ENCODE results near the gene BCL11B. TPM values are rescaled to one million over a fixed set of nuclear protein-coding genes. Genes with fewer than 3 reads are reported as not detected.

BCL11B gene
- total and polyA plus RNA-seq, 2 experiments from 2014 or later, result 0.28 to 3.2 TPM

DNA sequence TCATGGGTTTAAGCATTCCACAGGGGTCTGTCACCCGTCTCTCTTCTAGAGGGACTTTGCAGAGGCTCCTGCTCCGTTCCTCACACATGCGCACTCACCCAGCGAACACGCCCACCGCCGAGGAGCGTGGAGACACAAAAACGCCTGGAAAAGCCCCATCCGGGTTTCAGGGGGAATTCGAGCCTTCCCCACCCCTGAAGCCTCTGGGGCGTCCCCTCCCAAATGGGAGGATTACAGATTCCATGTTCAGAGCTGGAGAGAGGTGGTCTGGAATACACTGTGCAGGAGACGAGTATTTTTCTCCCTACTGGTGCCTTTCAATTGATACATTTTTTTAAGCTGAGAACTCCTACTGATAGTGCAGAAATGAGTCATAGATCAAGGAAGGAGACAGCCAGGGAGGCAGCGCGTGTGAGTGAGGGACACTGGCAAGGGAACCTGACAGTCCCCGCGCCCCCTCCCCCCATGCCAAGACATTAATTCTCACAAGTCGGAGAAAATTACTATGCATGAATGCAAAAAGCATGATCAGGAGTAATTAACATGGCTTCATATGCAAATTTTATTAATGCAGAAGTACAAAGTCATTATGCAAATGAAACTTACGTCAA, 36.9 kb downstream of the BCL11B start:
- Histone ChIP-seq H3K9me2 (replicated peaks; ENCODE audit: insufficient read depth) (no peaks in the 10 kb centered on the region), H3K36me3 (replicated peaks; ENCODE audit: insufficient read depth, low read depth) (no peaks in the 10 kb centered on the region), H4K20me1 (ENCODE audit: insufficient read depth, poor library complexity, severe bottlenecking) (no peaks in the 10 kb centered on the region), H3K9me3 (ENCODE audit: low read depth) (no peaks in the 10 kb centered on the region), H3K27ac (peak overlapping the region; percentile 67), H2AFZ (peak overlapping the region; percentile 67), H3K27me3 (no peaks in the 10 kb centered on the region), H3K4me1 (ENCODE audit: insufficient read depth) (peaks cover 43% of the 10 kb centered on the region), H3K4me3 (peak overlapping the region; percentile 30), H3K4me2 (peak overlapping the region; percentile 84), H3K79me2 (peaks cover 8% of the 10 kb centered on the region)
- DNase-seq (ENCODE audit: low spot score), result peak; percentile 70
- 3% methylated on average over 19 of the region's 19 CpGs for WGBS (ENCODE audit: low lambda C conversion rate, missing lambda C conversion rate)
- no peak for TF ChIP-seq EZH2 (IDR thresholded peaks at IDR 0.05; ENCODE audit: borderline replicate concordance)

DNA sequence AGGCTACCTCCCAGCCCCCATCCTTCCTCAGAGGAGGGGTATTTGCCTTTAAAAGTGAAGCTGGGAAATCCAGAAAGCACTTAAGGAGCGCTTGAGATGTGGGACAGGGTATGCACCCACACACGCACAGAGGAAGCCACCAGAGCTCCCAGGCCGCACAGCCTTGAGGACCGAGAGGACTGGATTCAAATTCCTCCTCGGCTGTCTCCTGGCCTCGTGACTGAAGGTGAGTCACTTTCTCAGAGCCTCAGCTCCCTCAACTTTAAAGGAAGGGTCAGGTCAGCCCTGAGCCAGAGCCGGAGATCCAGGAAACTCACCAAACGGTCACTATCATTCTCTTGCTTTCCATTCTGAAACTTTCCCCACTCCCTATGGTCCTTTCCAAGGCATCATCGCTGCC, 37.6 kb downstream of the BCL11B start:
- Histone ChIP-seq H3K9me2 (replicated peaks; ENCODE audit: insufficient read depth) (no peaks in the 10 kb centered on the region), H3K27me3 (no peaks in the 10 kb centered on the region), H3K27ac (peak overlapping the region; percentile 8), H4K20me1 (ENCODE audit: insufficient read depth, poor library complexity, severe bottlenecking) (no peaks in the 10 kb centered on the region), H2AFZ (no peak overlapping the region), H3K36me3 (replicated peaks; ENCODE audit: insufficient read depth, low read depth) (no peaks in the 10 kb centered on the region), H3K9me3 (ENCODE audit: low read depth) (no peaks in the 10 kb centered on the region), H3K4me3 (no peak overlapping the region), H3K4me1 (ENCODE audit: insufficient read depth) (peaks cover 43% of the 10 kb centered on the region), H3K79me2 (peaks cover 8% of the 10 kb centered on the region), H3K4me2 (peak overlapping the region; percentile 84)
- WGBS (ENCODE audit: low lambda C conversion rate, missing lambda C conversion rate), result 63% methylated on average over 9 of the region's 9 CpGs
- DNase-seq (ENCODE audit: low spot score), result no peak
- TF ChIP-seq EZH2phosphoT487 (IDR thresholded peaks at IDR 0.05; ENCODE audit: low read depth, severe bottlenecking, unreplicated experiment) (no peak), EZH2 (IDR thresholded peaks at IDR 0.05; ENCODE audit: borderline replicate concordance) (no peak)
- TF ChIP-seq, protein P1, sequence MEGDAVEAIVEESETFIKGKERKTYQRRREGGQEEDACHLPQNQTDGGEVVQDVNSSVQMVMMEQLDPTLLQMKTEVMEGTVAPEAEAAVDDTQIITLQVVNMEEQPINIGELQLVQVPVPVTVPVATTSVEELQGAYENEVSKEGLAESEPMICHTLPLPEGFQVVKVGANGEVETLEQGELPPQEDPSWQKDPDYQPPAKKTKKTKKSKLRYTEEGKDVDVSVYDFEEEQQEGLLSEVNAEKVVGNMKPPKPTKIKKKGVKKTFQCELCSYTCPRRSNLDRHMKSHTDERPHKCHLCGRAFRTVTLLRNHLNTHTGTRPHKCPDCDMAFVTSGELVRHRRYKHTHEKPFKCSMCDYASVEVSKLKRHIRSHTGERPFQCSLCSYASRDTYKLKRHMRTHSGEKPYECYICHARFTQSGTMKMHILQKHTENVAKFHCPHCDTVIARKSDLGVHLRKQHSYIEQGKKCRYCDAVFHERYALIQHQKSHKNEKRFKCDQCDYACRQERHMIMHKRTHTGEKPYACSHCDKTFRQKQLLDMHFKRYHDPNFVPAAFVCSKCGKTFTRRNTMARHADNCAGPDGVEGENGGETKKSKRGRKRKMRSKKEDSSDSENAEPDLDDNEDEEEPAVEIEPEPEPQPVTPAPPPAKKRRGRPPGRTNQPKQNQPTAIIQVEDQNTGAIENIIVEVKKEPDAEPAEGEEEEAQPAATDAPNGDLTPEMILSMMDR (IDR thresholded peaks at IDR 0.05; ENCODE audit: poor library complexity), result no peak

DNA sequence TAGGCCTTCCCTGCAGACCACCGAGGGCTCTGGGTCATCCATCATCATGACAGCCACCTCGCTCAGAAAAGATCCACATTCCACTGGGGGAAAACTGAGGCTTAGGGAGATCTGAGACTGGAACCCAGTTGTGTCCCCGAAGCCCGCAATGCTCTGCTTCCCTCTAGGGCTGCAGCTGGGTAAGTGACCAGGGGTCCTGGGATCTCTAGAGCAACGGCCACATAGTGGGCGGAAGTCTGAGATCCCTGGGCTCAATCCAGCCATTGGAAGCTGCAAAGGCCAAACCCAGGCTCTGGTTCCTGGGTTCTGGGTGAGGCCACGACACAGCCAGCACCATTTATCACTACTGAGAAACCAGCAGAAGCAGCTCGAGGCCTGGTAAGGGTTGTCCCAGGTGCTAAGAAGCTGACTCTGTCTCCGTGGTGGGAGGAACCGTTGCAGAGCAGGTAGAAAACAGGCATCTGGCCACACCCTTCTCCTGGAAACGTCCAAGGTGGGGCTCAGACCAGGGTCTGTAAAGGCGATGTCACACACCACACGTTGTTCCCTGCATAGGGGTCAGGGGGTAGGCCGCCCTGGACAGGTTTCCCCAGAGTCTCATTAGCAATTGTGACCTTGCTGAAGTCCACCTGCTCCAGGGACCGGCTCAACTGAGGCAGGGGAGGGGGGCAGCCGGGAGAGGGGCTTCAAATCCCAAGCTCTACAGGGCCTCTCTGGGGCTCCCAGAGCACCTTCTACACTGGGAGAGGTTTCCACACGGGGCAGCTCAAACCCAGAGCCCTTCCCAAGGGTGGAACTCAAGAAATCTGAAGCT, 38.6 kb downstream of the BCL11B start:
- H3K4me3 ChIP-seq, result no peak overlapping the region
- H4K20me1 ChIP-seq (ENCODE audit: insufficient read depth, poor library complexity, severe bottlenecking), result no peaks in the 10 kb centered on the region
- no peak overlapping the region for H2AFZ ChIP-seq
- no peak overlapping the region for H3K4me2 ChIP-seq
- H3K27ac ChIP-seq, result no peak overlapping the region
- H3K27me3 ChIP-seq, result no peaks in the 10 kb centered on the region
- H3K4me1 ChIP-seq (ENCODE audit: insufficient read depth), result peaks cover 39% of the 10 kb centered on the region
- no peaks in the 10 kb centered on the region for H3K9me3 ChIP-seq (ENCODE audit: low read depth)
- no peak for DNase-seq (ENCODE audit: low spot score)
- no peaks in the 10 kb centered on the region for H3K36me3 ChIP-seq (replicated peaks; ENCODE audit: insufficient read depth, low read depth)
- 85% methylated on average over 17 of the region's 17 CpGs for WGBS (ENCODE audit: low lambda C conversion rate, missing lambda C conversion rate)
- H3K79me2 ChIP-seq, result peaks cover 8% of the 10 kb centered on the region
- no peaks in the 10 kb centered on the region for H3K9me2 ChIP-seq (replicated peaks; ENCODE audit: insufficient read depth)
- TF ChIP-seq EZH2phosphoT487 (IDR thresholded peaks at IDR 0.05; ENCODE audit: low read depth, severe bottlenecking, unreplicated experiment) (no peak), EZH2 (IDR thresholded peaks at IDR 0.05; ENCODE audit: borderline replicate concordance) (no peak)
- TF ChIP-seq, protein P1 (IDR thresholded peaks at IDR 0.05; ENCODE audit: poor library complexity), result no peak

DNA sequence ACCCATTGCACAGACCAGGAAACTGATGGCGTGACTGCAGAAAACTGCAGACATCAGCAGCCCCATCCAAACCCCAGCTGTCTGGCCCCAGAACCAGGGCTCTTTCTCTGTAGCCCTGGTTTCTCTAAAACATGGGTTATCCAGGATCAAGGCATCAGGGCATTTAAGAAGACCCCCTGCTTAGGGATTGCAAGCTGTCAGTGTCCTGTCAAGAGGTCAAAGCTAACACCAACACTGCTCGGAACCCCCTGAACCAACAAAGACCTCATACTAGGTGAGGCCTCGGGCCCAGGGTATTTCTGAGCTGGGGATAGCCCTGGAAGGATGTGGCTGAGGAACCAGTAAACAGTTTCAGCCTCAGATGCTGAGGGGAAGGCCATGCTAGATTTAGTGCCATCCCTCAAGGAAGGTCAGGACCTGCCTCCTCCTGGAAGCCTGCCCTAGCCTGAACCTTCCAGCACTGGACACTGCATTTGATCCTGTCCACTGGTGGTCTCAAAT, 39.2 kb downstream of the BCL11B start:
- H3K27ac ChIP-seq, result peak overlapping the region; percentile 67
- H3K9me3 ChIP-seq (ENCODE audit: low read depth), result no peaks in the 10 kb centered on the region
- no peaks in the 10 kb centered on the region for H4K20me1 ChIP-seq (ENCODE audit: insufficient read depth, poor library complexity, severe bottlenecking)
- no peaks in the 10 kb centered on the region for H3K27me3 ChIP-seq
- no peaks in the 10 kb centered on the region for H3K36me3 ChIP-seq (replicated peaks; ENCODE audit: insufficient read depth, low read depth)
- WGBS (ENCODE audit: low lambda C conversion rate, missing lambda C conversion rate), result 78% methylated on average over 3 of the region's 3 CpGs
- H2AFZ ChIP-seq, result no peak overlapping the region
- H3K9me2 ChIP-seq (replicated peaks; ENCODE audit: insufficient read depth), result no peaks in the 10 kb centered on the region
- H3K4me1 ChIP-seq (ENCODE audit: insufficient read depth), result peaks cover 39% of the 10 kb centered on the region
- peaks cover 8% of the 10 kb centered on the region for H3K79me2 ChIP-seq
- no peak overlapping the region for H3K4me3 ChIP-seq
- TF ChIP-seq, protein P1 (IDR thresholded peaks at IDR 0.05; ENCODE audit: poor library complexity), result no peak
- TF ChIP-seq EZH2phosphoT487 (IDR thresholded peaks at IDR 0.05; ENCODE audit: low read depth, severe bottlenecking, unreplicated experiment), result no peak
- TF ChIP-seq EZH2 (IDR thresholded peaks at IDR 0.05; ENCODE audit: borderline replicate concordance), result no peak
- peak overlapping the region; percentile 81 for H3K4me2 ChIP-seq
- no peak for DNase-seq (ENCODE audit: low spot score)
